Measurements from ENCODE around the gene CPB2. TPM values are rescaled to one million over a fixed set of nuclear protein-coding genes. Genes with fewer than 3 reads are reported as not detected.

CPB2 gene
- total RNA-seq, 4 donors from 2014 or later, result 0.28 TPM; not detected in 3

DNA sequence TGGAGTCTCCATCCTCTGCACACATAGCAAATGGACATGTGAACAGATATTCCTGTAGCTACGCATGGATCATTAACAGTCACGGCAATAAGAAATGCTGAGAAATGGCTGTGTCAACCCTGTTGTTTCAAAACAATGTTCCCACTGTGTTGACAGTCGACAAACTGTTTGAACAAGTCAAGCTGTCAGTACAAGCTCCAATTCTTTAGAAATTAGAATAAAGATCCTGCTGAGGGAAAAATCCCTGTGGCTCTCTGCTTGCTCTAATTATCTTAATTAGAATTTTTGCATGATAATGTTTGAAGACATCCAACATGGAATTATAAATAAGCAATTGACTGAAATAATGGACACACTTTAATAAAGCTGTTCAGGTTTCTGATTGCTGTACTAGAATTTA lies 37.9 kb upstream of the CPB2 start:
- no peak for DNase-seq
- Histone ChIP-seq H3K9me3 (no peaks in the 10 kb centered on the region), H3K4me3 (no peak overlapping the region), H3K36me3 (no peaks in the 10 kb centered on the region), H3K27me3 (no peaks in the 10 kb centered on the region), H3K4me1 (no peaks in the 10 kb centered on the region), H3K27ac (no peak overlapping the region)
- intact Hi-C loops (cut with DNase I; ENCODE audit: low total_unique reads), result no loop called here
- TF ChIP-seq POLR2A (IDR thresholded peaks at IDR 0.05), result no peak
- TF ChIP-seq, protein P1, sequence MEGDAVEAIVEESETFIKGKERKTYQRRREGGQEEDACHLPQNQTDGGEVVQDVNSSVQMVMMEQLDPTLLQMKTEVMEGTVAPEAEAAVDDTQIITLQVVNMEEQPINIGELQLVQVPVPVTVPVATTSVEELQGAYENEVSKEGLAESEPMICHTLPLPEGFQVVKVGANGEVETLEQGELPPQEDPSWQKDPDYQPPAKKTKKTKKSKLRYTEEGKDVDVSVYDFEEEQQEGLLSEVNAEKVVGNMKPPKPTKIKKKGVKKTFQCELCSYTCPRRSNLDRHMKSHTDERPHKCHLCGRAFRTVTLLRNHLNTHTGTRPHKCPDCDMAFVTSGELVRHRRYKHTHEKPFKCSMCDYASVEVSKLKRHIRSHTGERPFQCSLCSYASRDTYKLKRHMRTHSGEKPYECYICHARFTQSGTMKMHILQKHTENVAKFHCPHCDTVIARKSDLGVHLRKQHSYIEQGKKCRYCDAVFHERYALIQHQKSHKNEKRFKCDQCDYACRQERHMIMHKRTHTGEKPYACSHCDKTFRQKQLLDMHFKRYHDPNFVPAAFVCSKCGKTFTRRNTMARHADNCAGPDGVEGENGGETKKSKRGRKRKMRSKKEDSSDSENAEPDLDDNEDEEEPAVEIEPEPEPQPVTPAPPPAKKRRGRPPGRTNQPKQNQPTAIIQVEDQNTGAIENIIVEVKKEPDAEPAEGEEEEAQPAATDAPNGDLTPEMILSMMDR (IDR thresholded peaks at IDR 0.05), result no peak

DNA sequence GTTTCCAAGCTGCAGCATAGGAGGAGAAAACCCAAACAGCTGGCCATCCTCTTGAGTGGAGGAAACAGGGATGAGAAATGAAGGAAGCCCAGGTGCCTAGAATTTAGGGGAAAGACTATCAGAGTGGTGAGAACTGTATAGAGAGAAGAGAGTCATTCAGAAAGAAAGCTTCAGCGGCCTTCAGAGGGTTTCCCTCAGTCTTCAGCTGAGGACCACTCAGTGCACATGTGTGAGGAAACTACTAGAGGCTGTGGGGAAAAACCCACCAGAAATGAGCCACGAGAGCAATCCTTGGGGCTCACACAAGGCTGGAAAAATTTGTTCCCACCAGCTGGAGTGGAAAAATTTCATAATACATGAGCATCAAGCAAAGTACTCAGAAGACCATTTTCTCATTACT lies 35.2 kb upstream of the CPB2 start:
- H3K4me3 ChIP-seq, result no peak overlapping the region
- no peak overlapping the region for H3K27ac ChIP-seq
- intact Hi-C loops (cut with DNase I; ENCODE audit: low total_unique reads), result no loop called here
- H3K36me3 ChIP-seq, result no peaks in the 10 kb centered on the region
- H3K9me3 ChIP-seq, result no peaks in the 10 kb centered on the region
- DNase-seq, result no peak
- H3K27me3 ChIP-seq, result no peaks in the 10 kb centered on the region
- TF ChIP-seq, protein P1 (IDR thresholded peaks at IDR 0.05), result no peak
- no peaks in the 10 kb centered on the region for H3K4me1 ChIP-seq

DNA sequence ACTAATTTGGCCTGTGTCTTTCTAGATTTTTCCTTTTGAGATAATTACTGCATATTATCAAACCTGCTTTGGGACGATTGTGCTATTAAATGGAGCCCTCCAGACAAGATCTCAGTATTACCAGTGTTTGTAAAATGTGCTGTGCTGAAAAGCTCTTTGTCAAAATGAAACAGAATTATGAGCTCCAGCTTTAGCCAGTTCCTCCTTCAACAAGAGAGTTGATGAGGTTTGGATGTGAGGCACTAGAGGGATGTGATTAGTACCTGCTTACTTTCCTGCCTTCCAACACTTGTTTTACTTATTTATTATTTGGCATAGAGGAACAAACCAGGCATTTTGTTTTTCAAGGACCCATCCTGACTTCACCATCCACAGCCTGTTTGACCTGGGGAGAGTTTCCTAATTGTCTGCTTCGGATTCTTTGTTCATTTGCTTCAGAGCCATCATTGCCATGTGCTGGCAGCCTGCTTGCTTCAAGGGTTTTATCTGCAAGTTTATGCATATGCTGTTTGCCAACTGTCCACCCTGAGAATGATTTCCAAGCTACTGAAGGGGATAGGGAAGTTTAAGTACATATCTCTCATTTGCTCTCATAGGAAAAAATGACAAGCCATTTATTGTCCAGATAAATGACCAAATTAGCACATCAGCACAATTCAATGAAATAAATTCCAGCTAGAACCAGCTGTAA lies 32.9 kb upstream of the CPB2 start:
- no peaks in the 10 kb centered on the region for H3K36me3 ChIP-seq
- H3K27ac ChIP-seq, result no peak overlapping the region
- H3K27me3 ChIP-seq, result no peaks in the 10 kb centered on the region
- DNase-seq, result no peak
- no peaks in the 10 kb centered on the region for H3K4me1 ChIP-seq
- H3K4me3 ChIP-seq, result no peak overlapping the region
- TF ChIP-seq, protein P1 (IDR thresholded peaks at IDR 0.05), result no peak
- no peak for TF ChIP-seq POLR2A (IDR thresholded peaks at IDR 0.05)
- intact Hi-C loops (cut with DNase I; ENCODE audit: low total_unique reads), result no loop called here
- H3K9me3 ChIP-seq, result no peaks in the 10 kb centered on the region

DNA sequence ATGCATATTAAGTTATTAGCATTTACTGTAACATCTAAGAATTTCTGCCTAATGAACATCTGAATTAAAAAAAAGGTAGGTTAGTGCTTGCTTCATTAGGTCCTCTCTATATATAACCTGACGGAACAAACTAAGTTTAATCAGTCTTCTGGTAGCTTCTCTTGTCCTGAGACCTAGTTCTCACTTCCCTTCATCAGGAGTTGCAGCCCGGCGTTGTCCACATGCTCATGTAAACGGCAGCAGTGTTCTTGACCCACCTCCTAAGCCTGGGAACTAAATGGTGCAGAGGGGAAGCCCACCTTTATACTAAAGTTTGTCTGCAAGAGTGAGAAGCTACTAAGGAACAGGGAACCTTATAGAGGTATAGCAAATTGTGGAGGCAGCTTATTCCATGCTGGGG lies 31.9 kb upstream of the CPB2 start:
- Histone ChIP-seq H3K9me3 (no peaks in the 10 kb centered on the region), H3K4me1 (no peaks in the 10 kb centered on the region), H3K4me3 (no peak overlapping the region), H3K36me3 (no peaks in the 10 kb centered on the region), H3K27ac (no peak overlapping the region), H3K27me3 (no peaks in the 10 kb centered on the region)
- no peak for TF ChIP-seq POLR2A (IDR thresholded peaks at IDR 0.05)
- TF ChIP-seq, protein P1 (IDR thresholded peaks at IDR 0.05), result no peak
- intact Hi-C loops (cut with DNase I; ENCODE audit: low total_unique reads), result no loop called here
- DNase-seq, result no peak

DNA sequence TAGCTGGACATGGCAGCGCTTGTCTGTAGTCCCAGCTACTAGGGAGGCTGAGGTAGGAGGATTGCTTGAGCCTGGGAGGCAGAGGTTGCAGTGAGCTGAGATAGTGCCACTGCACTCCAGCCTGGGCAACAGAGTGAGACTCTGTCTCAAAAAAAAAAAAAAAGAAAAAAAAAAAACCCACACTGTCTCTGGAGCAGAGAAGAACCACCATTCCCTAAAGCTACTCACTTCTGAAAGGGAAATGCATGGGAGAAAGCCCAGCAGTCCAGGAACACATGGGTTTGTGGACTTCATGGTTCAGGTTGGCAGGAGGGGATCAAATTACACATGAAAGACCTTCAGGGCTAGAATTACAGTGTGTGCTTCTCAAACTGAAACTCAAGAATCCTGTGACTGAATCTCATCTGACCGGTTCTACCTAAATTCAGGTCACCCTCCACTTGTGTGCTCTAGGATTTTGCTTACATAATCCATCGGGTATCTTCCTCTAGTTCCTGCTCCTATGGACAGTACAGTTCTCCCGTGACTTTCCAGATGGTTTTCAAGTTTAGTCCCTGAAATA lies 30.2 kb upstream of the CPB2 start:
- TF ChIP-seq, protein P1 (IDR thresholded peaks at IDR 0.05), result no peak
- no peak for TF ChIP-seq POLR2A (IDR thresholded peaks at IDR 0.05)

More for the DNA sequence above, 30.2 kb upstream of the CPB2 start:
- no peak for DNase-seq
- no peaks in the 10 kb centered on the region for H3K9me3 ChIP-seq
- intact Hi-C loops (cut with DNase I; ENCODE audit: low total_unique reads), result no loop called here
- H3K4me3 ChIP-seq, result no peak overlapping the region
- no peaks in the 10 kb centered on the region for H3K27me3 ChIP-seq
- no peak overlapping the region for H3K27ac ChIP-seq
- no peaks in the 10 kb centered on the region for H3K4me1 ChIP-seq
- no peaks in the 10 kb centered on the region for H3K36me3 ChIP-seq
